ENCODE results near the gene LPCAT1.

Gene LPCAT1

DNA sequence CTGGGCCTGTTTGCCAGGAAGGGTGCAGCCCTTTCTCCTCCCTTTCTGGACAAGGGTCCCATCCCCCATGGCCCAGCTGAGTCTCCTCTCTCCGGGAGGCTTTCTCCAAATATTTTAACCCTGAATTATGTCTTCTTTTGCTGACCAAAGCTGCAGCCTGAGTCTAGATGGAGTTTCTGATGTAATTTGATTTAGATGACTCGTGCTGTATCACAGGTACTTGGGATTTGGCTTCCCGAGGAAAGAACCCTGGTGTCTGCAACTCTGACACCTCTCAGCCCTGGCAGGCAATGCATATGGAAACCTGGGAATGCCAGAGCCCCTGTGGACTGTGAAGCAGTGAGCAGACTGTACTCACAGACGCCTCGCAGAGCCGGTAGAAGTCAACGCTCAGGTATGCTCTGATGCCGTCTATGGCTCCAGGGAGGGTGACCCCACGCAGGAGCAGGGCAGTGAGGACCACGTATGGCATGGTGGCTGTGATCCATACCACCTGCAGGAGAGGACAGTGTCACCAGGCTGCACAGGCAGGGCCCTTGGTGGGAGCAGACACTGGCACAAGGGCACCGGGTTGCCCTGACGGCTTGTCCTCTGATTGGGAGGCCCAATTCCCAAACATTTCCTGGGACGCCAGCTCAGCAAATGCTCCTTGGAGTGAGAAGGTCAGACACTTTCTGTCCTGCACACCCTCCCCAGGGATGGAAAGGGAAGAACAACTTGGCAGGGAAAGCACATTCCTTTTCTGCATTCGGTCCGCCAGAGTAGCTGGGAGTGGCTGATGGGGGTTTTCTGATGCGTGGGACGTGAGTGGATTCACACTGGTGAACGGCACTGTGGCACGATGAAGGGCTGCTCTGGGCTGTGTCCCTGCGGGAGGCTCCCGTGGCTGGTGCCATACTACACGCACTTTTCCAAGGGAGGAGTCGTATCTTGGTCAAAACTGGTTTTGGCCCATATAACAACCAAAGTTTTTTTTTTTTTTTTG lies 103.3 kb downstream of the LPCAT1 start:
- TF ChIP-seq, protein P1, sequence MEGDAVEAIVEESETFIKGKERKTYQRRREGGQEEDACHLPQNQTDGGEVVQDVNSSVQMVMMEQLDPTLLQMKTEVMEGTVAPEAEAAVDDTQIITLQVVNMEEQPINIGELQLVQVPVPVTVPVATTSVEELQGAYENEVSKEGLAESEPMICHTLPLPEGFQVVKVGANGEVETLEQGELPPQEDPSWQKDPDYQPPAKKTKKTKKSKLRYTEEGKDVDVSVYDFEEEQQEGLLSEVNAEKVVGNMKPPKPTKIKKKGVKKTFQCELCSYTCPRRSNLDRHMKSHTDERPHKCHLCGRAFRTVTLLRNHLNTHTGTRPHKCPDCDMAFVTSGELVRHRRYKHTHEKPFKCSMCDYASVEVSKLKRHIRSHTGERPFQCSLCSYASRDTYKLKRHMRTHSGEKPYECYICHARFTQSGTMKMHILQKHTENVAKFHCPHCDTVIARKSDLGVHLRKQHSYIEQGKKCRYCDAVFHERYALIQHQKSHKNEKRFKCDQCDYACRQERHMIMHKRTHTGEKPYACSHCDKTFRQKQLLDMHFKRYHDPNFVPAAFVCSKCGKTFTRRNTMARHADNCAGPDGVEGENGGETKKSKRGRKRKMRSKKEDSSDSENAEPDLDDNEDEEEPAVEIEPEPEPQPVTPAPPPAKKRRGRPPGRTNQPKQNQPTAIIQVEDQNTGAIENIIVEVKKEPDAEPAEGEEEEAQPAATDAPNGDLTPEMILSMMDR (IDR thresholded peaks at IDR 0.05; ENCODE audit: low read depth, low read length) = no peak
- in situ Hi-C loops (cut with HindIII; ENCODE audit: low sequenced_read_pairs) = no loop called here
- H3K4me3 ChIP-seq (ENCODE audit: low read depth, low read length) = no peak overlapping the region
- no peak for DNase-seq (ENCODE audit: low read depth, low spot score)

DNA sequence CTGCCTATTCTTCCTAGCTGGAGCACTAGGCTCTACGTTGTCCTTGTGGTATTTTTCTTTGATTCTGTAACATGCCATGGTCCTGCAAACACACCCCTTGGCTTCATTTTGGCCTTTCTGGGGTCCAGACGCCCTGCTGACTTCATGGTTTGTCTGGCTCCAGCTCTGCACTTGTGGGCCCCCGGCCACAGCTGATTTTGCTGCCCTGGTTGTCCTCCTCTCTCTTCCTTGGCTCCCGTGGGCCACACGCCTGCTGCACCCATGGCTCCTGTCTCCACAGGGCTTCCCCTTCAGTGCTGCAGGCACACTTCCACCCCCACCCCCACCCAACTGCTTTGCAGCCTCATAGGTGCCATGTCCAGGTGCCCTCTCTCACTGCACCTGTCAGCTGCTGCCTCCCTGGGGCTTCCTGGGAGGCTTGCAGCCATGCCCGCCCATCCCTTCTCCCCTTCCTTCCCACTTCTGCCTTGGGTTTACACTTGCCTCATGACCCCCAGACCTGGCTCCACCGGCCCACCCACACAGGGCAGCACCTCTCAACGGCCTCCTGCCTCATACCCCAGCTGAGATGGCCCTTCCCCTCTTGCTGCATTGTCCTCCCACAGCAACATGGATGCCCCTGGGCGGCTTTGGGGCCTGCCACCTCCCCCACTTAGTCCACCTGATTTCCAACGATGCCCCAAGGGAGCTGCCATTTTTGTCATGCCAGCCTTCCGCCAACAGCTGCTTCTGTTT lies 104.1 kb downstream of the LPCAT1 start:
- in situ Hi-C loops (cut with HindIII; ENCODE audit: low sequenced_read_pairs) = no loop called here
- TF ChIP-seq, protein P1 (IDR thresholded peaks at IDR 0.05; ENCODE audit: low read depth, low read length) = no peak
- no peak overlapping the region for H3K4me3 ChIP-seq (ENCODE audit: low read depth, low read length)
- DNase-seq (ENCODE audit: low read depth, low spot score) = no peak

GRCh38 chr5:1418921-1419280 lies 104.9 kb downstream of the LPCAT1 start:
- H3K4me3 ChIP-seq (ENCODE audit: low read depth, low read length) = no peak overlapping the region
- no peak for DNase-seq (ENCODE audit: low read depth, low spot score)
- in situ Hi-C loops (cut with HindIII; ENCODE audit: low sequenced_read_pairs) = no loop called here
- TF ChIP-seq, protein P1 (IDR thresholded peaks at IDR 0.05; ENCODE audit: low read depth, low read length) = no peak

GRCh38 chr5:1418238-1418920 lies 105.4 kb downstream of the LPCAT1 start:
- TF ChIP-seq, protein P1 (IDR thresholded peaks at IDR 0.05; ENCODE audit: low read depth, low read length) = no peak
- no peak overlapping the region for H3K4me3 ChIP-seq (ENCODE audit: low read depth, low read length)
- DNase-seq (ENCODE audit: low read depth, low spot score) = no peak
- in situ Hi-C loops (cut with HindIII; ENCODE audit: low sequenced_read_pairs) = no loop called here

DNA sequence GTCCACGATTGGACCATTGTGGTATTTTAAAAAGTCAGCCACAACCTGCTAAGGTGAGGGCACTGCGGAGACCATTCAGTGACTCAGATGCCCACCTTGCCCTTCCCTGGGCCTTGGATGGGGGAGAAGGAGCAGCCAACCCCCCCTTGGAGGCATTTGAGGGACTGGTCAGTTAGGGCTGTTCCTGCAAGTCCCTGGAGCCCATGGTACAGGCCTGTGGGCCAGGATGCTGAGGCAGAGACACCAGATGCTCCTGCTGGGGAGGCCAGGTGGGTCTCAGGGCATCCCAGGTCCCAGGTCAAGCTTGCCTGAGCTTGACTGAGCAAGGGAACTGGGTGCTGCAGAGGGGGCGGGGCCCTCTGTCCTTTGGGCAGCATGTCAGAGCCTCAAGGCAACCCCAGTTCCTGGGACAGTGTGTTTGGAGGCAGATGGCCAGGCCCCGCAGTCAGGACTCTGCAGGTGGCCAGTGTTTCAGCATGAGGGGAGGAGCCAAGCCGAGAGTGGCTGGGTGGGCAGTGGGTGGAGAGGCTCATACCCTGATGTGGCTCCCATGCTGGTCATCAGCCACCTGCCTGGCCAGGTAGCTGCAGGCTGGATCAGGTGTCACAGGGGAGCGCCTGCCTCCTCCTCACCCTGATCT lies 106.1 kb downstream of the LPCAT1 start:
- in situ Hi-C loops (cut with HindIII; ENCODE audit: low sequenced_read_pairs) = no loop called here
- no peak overlapping the region for H3K4me3 ChIP-seq (ENCODE audit: low read depth, low read length)
- TF ChIP-seq, protein P1 (IDR thresholded peaks at IDR 0.05; ENCODE audit: low read depth, low read length) = no peak
- DNase-seq (ENCODE audit: low read depth, low spot score) = no peak
